ENCODE measurements around the gene C2CD4D.
"Not testable (repeated sequence)": the region's sequence is repeated elsewhere in the genome, so short reads cannot be mapped to it uniquely, and the experiment has no call there.

Gene C2CD4D

GRCh38 chr1:151839457-151840403 is at the start of gene C2CD4D:
Gene C2CD4D, minus strand, starts transcription at chr1:151839820. Its CDS starts 831 bp downstream, at chr1:151838989.
- no peak for DNase-seq (ENCODE audit: low read depth in 2 of 2)

GRCh38 chr1:151888972-151889570 is 49.5 kb upstream of the C2CD4D start:
- DNase-seq (ENCODE audit: low read depth in 2 of 2), result no peak

DNA sequence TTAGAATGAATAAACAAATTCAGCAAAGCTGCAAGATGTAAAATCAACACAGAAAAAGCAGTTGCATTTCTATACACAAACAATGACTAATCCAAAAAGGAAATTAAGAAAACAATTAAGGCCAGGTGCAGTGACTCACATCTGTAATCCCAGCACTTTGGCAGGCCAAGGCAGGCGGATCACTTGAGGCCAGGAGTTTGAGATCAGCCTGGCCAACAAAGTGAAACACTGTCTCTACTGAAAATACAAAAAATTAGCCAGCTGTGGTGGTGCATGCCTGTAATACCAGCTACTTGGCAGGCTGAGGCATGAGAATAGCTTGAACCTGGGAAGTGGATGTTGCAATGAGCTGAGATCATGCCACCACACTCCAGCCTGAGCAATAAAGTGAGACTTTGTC is 47.4 kb upstream of the C2CD4D start:
- DNase-seq (ENCODE audit: low read depth in 2 of 2), result no peak

- DNase-seq (ENCODE audit: low read depth in 2 of 2), result no peak
Observed at GRCh38 chr1:151885479-151885878, 45.9 kb upstream of the C2CD4D start.

- not testable (repeated sequence) for DNase-seq (ENCODE audit: low read depth in 2 of 2)
Observed at GRCh38 chr1:151884879-151885278, 45.3 kb upstream of the C2CD4D start.

GRCh38 chr1:151884445-151884844 is 44.8 kb upstream of the C2CD4D start:
- not testable (repeated sequence) for DNase-seq (ENCODE audit: low read depth in 2 of 2)

- DNase-seq (ENCODE audit: low read depth in 2 of 2), result not testable (repeated sequence)
Observed at GRCh38 chr1:151883898-151884297, 44.3 kb upstream of the C2CD4D start.

GRCh38 chr1:151882918-151883317 is 43.3 kb upstream of the C2CD4D start:
- DNase-seq (ENCODE audit: low read depth in 2 of 2), result not testable (repeated sequence)

DNA sequence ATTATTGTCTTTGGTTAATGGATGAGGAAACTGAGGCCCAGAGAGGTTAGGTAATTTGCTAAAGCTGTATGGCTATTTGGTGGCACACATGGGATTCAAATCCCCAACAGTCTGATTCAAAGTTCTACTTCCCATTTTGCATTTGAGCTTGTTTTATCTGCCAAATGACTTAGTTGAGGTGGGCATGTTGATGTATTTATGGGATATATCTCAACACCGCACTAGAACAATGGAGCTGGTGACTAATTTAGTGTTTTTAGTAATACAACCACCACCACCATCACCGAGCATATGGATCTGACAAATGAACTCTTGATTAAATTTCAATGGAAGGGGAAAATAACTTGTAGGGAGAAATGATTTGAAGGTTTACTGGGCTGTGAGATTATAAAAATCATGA is 42.8 kb upstream of the C2CD4D start:
- no peak for DNase-seq (ENCODE audit: low read depth in 2 of 2)

DNA sequence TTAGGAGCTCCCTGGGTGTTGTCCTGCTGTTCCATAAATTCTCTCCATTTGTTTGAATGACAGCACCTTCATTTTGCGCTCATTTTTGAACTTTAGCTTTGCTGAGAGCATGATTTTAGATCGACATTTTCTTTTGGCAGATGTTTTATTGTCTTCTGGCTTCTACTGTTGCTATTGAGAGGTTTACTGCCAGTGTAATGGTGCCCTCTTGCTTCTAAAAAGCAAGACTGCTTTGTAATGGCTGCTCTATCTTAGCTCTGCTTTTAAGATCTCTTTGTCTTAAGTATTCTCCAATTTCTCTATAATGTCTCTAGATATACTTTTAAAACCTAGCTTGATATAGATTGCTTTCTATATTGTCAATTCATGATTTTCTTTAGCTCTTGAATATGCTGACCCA is 41.9 kb upstream of the C2CD4D start:
- DNase-seq (ENCODE audit: low read depth in 2 of 2), result no peak

DNA sequence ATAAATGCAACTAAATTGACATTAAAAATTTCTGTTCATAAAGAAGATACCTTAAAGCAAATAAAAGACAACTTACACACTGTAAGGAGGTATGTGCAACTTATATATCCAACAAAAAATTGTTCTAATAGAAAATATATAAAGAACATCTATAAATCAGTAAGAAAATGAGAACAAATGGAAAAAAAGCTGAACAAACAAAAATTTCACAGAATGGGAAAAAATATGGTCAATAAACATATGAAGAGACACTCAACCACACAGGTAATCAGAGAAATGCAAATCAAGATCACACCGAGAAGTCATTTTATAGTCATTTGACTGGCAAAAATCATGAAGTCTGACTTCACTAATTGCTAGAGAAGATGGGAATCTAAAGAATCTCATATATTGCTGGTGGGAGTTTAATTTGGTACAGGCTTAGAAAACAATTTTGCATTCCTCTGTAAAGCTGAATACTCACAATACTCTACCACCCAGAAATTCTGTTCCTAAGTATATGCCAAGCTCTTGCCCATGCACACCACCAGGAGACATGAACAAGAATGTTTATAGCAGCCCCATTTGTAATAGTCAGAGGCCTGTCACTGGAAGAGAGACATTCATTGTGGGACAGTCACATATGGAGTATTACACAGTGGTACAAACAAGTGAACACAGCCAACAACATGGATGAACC is 35.9 kb upstream of the C2CD4D start:
- no peak for DNase-seq (ENCODE audit: low read depth in 2 of 2)

- DNase-seq (ENCODE audit: low read depth in 2 of 2), result not testable (repeated sequence)
Observed at GRCh38 chr1:151872776-151873175, 33.2 kb upstream of the C2CD4D start.

DNA sequence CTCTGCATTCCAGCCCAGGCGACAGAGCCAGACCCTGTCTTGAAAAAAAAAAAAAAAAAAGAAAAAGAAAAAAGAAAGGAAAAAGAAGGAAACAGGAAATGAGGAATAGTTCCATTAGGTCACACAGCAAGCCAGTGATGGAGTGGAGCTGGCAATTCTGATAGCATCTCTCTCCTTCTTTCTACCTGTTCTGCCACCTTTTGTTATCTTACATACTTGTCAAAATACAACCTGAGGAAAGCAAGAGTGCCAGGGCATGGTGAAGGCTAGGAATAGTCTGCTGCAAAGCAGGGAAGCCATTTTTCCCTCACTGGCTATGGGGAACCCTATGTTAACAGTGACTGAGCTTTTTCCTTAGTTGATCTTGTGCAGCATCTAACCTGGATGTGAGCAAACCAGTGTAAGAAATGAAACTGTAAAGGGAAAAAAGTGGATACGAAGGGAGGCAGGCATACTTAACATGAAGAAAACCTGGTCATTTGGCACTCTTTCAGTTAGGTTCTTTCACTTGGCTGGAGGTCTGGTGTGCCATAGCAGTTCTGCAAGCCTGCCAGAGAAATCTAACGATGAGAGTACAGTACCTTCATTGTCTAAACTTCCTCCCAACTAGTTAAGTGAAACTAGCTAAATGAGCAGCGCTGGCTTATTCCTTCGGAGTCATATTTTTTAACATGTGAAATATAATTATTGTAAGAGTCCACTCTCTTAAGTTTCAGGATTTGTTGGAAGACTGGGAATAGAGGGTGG is 31.8 kb upstream of the C2CD4D start:
- no peak for DNase-seq (ENCODE audit: low read depth in 2 of 2)

GRCh38 chr1:151868486-151868885 is 28.9 kb upstream of the C2CD4D start:
- no peak for DNase-seq (ENCODE audit: low read depth in 2 of 2)

- DNase-seq (ENCODE audit: low read depth in 2 of 2), result peak in 1 of 2 experiments; percentile 11
Observed at GRCh38 chr1:151867765-151868411, 28.3 kb upstream of the C2CD4D start.

DNA sequence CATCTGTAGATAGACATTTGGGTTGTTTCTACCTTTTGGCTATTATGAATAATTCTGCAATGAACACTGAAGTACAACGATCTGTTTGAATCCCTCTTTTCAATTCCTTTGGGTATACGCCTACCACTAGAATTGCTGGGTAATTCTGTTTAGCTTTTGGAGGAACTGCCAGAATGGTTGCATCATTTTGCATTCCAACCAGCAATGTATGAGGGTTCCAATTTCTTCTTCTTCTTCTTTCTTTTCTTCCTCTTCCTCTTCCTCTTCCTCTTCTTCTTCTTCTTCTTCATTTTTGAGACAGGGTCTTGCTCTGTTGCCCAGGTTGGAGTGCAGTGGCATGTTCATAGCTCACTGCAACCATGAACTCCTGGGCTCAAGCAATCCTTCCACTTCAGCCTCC is 27.7 kb upstream of the C2CD4D start:
- DNase-seq (ENCODE audit: low read depth in 2 of 2), result no peak

DNA sequence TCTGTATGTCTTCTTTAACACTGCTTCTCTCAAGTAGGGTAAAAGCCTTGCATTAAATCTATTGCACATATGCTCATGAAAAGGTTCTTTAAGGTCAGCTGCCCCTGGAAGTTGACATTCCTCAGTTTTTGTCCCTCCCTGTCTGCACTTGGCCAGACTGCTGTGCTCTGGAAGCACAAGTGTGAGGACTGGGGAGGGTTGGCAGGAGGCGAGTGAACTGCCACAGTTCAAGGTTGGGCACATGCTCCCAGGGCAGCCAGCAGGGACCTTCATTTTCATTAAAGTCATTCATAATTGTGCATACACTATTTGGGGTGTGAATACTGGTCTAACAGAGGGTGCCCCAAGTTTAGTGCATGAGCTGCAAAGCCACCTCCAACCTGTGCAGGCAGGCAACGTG is 24.8 kb upstream of the C2CD4D start:
- no peak for DNase-seq (ENCODE audit: low read depth in 2 of 2)

DNA sequence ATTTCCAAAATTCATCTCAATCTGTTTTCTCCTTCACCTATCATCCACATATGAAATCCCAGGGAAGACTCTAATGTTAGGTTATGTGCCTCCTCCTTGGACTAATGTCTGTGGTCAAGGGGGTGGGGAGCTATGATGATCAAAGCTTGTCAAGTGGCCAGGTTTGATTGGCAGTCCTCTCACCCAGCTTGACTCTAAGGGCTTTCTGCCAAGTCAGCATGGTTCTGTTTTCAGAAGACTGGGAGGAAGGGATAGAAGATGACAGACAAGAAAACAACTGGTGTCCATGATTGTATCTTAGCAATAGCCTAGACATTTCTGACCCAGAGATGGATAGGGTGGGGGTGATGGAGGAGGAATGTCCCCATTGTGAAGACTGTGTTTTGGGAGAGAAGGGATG is 23.0 kb upstream of the C2CD4D start:
- no peak for DNase-seq (ENCODE audit: low read depth in 2 of 2)

DNA sequence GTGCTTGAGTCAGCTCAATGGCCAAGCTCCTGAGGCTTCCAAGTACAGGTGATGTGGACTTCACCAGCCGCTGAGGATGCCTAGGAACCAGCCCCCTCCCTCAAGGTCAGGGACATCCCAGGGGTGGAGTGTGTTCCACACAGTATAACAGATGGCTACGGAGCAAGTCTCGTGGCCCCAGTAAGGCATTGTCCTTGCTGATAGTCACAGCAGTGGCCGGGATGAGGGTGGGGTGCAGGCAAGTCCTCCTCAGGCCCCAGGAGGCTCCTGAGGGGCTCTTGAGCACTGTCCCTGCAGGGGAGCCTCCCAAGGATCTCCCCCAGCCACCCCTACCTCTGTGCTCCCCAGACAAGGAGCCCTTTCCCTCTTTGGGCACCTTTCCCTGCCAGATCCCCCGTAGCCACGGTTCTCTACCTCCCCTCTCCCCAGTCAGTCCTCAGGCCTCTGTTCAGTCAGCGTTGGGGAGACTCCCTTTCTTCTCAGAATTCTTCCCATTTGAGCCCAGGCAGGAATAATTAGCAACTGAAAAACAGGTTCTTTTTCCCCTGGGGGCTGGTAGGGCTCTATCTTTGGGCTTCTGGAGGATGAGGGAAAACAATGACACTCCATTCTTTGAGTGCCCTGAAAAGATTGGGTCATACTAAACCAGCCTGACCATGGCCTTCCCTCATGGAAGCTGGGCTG is 21.0 kb upstream of the C2CD4D start:
- DNase-seq (ENCODE audit: low read depth in 2 of 2), result no peak

DNA sequence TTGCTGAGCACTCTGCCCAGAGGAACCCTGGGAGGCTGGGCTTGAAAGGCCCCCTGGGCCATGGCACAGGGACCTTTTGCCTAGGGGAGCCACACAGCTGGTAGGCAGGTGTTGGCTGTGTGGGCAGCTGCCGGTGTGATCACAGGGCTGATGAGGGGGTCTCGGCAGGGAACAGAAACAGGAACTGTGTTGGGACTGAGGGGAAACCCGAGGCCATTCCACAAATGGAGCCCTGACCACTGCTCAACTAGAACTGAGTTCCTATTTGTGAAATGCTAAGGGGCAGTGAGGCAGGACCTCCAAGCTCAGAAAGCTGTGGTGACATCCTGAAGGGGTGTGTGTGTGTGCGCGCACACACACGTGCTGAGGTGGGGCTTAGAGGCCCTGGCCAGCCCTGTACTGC is 20.3 kb upstream of the C2CD4D start:
- DNase-seq (ENCODE audit: low read depth in 2 of 2), result no peak

Data from fibroblast of skin of left quadriceps (primary cell).